ENCODE results near the gene TRIM15.
"Not testable (repeated sequence)": the region's sequence is repeated elsewhere in the genome, so short reads cannot be mapped to it uniquely, and the experiment has no call there.

TRIM15 gene

GRCh38 chr6:30160785-30161531 lies 2.4 kb upstream of the TRIM15 start, which contains the start of gene TRIM10:
Gene TRIM10 (minus strand): TSS chr6:30161211. CDS start chr6:30160858, 353 bp downstream.
- DNase-seq = no peak
- intact Hi-C loops (cut with DNase I) = no loop called here

- intact Hi-C loops (cut with DNase I) = no loop called here
- no peak for DNase-seq
Observed at GRCh38 chr6:30162265-30163089, 869 bp upstream of the TRIM15 start.

GRCh38 chr6:30163918-30164654 lies 740 bp downstream of the TRIM15 start:
- DNase-seq = peak in 1 of 10 donors; percentile 53
- intact Hi-C loops (cut with DNase I) = no loop called here

GRCh38 chr6:30164714-30165113 lies 1.4 kb downstream of the TRIM15 start:
- no peak for DNase-seq
- intact Hi-C loops (cut with DNase I) = no loop called here

- intact Hi-C loops (cut with DNase I); DNase-seq: not testable (repeated sequence)
Observed at GRCh38 chr6:30165238-30165637, 1.9 kb downstream of the TRIM15 start.

GRCh38 chr6:30167101-30167500 lies 3.8 kb downstream of the TRIM15 start:
- intact Hi-C loops (cut with DNase I) = no loop called here
- no peak for DNase-seq

GRCh38 chr6:30168741-30169140 lies 5.4 kb downstream of the TRIM15 start:
- DNase-seq = no peak
- intact Hi-C loops (cut with DNase I) = no loop called here

GRCh38 chr6:30169658-30170614 lies 6.6 kb downstream of the TRIM15 start:
- no peak for DNase-seq
- intact Hi-C loops (cut with DNase I) = loop anchor here (10.0 kb wide), 2 partner anchors 65 to 325 kb away; no protein-coding TSS in a partner anchor

- no peak for DNase-seq
- intact Hi-C loops (cut with DNase I) = loop anchor here (10.0 kb wide), 2 partner anchors 67 to 327 kb away; no protein-coding TSS in a partner anchor
Observed at GRCh38 chr6:30171677-30172471, 8.5 kb downstream of the TRIM15 start.

- no peak for DNase-seq
- intact Hi-C loops (cut with DNase I) = loop anchor here (10.0 kb wide), 2 partner anchors 68 to 328 kb away; no protein-coding TSS in a partner anchor
Observed at GRCh38 chr6:30172681-30173080, 9.3 kb downstream of the TRIM15 start.

GRCh38 chr6:30175765-30176164 lies 12.4 kb downstream of the TRIM15 start:
- DNase-seq = no peak
- intact Hi-C loops (cut with DNase I) = loop anchor here (10.0 kb wide), 2 partner anchors 71 to 331 kb away; no protein-coding TSS in a partner anchor

GRCh38 chr6:30178837-30179236 lies 15.5 kb downstream of the TRIM15 start:
- DNase-seq = no peak
- intact Hi-C loops (cut with DNase I) = loop anchor here (10.0 kb wide), 2 partner anchors 74 to 334 kb away; no protein-coding TSS in a partner anchor

GRCh38 chr6:30180145-30180544 lies 16.8 kb downstream of the TRIM15 start:
- intact Hi-C loops (cut with DNase I) = no loop called here
- no peak for DNase-seq

GRCh38 chr6:30184417-30185031 lies 21.2 kb downstream of the TRIM15 start:
- intact Hi-C loops (cut with DNase I) = no loop called here
- DNase-seq = no peak

GRCh38 chr6:30185846-30186484 lies 22.6 kb downstream of the TRIM15 start:
- intact Hi-C loops (cut with DNase I) = no loop called here
- DNase-seq = no peak

- no peak for DNase-seq
- intact Hi-C loops (cut with DNase I) = no loop called here
Observed at GRCh38 chr6:30188541-30188940, 25.2 kb downstream of the TRIM15 start.

- intact Hi-C loops (cut with DNase I) = no loop called here
- no peak for DNase-seq
Observed at GRCh38 chr6:30192076-30192475, 28.7 kb downstream of the TRIM15 start.

All from posterior cingulate gyrus (tissue), 11 donors.